H9 (cell line): ENCODE data around the gene ZNF654. TPM values are rescaled to one million over a fixed set of nuclear protein-coding genes. Genes with fewer than 3 reads are reported as not detected.

Experiments used
- DNase-seq: peaks from one replicate; pipeline ENCODE4 v3.0.0-alpha.2; 2017
- H2AFZ ChIP-seq: one replicate; pipeline ENCODE4 v1.6.1; 2013; ENCODE audit warnings: mild to moderate bottlenecking, low read length, control low read depth, moderate library complexity
- H2AK5ac ChIP-seq: 2 replicates; pipeline ENCODE4 v1.6.1; 2013; ENCODE audit warnings: low read length, control low read depth, mixed read lengths; ENCODE audit not compliant: insufficient read length
- H2BK120ac ChIP-seq: one replicate; pipeline ENCODE4 v1.6.1; 2013; ENCODE audit warnings: low read depth, mild to moderate bottlenecking, low read length, control low read depth, inconsistent platforms; ENCODE audit not compliant: poor library complexity, severe bottlenecking
- H2BK12ac ChIP-seq: 2 replicates; pipeline ENCODE4 v1.6.1; 2013; ENCODE audit warnings: low read length, control low read depth, mixed read lengths, low read depth; ENCODE audit not compliant: insufficient read length
- H2BK15ac ChIP-seq: 2 replicates; pipeline ENCODE4 v1.6.1; 2013; ENCODE audit warnings: low read depth, low read length, control low read depth
- H2BK20ac ChIP-seq: one replicate; pipeline ENCODE4 v1.6.1; 2013; ENCODE audit warnings: low read depth, mild to moderate bottlenecking, low read length, control low read depth, inconsistent platforms; ENCODE audit not compliant: poor library complexity, severe bottlenecking
- H2BK5ac ChIP-seq: 2 replicates; pipeline ENCODE4 v1.6.1; 2013; ENCODE audit warnings: low read length, control low read depth, mixed read lengths; ENCODE audit not compliant: insufficient read length
- H3K14ac ChIP-seq: 2 replicates; pipeline ENCODE4 v1.6.1; 2013; ENCODE audit warnings: low read length, control low read depth; ENCODE audit not compliant: insufficient read depth
- H3K18ac ChIP-seq: 2 replicates; pipeline ENCODE4 v1.6.1; 2013; ENCODE audit warnings: low read depth, mild to moderate bottlenecking, mixed read lengths, low read length, control low read depth; ENCODE audit not compliant: insufficient read length
- H3K23ac ChIP-seq: 2 replicates; pipeline ENCODE4 v1.6.1; 2013; ENCODE audit warnings: low read length, control low read depth, mixed read lengths, low read depth; ENCODE audit not compliant: insufficient read length
- H3K23me2 ChIP-seq: 2 replicates; pipeline ENCODE4 v1.6.1; 2013; ENCODE audit warnings: low read depth, mild to moderate bottlenecking, mixed read lengths, low read length, control low read depth; ENCODE audit not compliant: insufficient read length, poor library complexity, severe bottlenecking
- H3K27ac ChIP-seq: 2 replicates; pipeline ENCODE4 v1.5.1; 2013; ENCODE audit warnings: low read length, control low read depth, mixed read lengths, low read depth; ENCODE audit not compliant: insufficient read length
- H3K27me3 ChIP-seq: 2 replicates; pipeline ENCODE4 v1.6.1; 2013; ENCODE audit warnings: low read length, control low read depth, inconsistent platforms; ENCODE audit not compliant: insufficient read depth
- H3K4ac ChIP-seq: 2 replicates; pipeline ENCODE4 v1.6.1; 2013; ENCODE audit warnings: low read depth, mild to moderate bottlenecking, control low read depth, inconsistent platforms, low read length, moderate library complexity
- H3K4me1 ChIP-seq: 2 replicates; pipeline ENCODE4 v1.6.1; 2013; ENCODE audit warnings: low read length, control low read depth, inconsistent platforms; ENCODE audit not compliant: insufficient read depth
- H3K4me2 ChIP-seq: 2 replicates; pipeline ENCODE4 v1.6.1; 2013; ENCODE audit warnings: low read length, control low read depth, mixed read lengths; ENCODE audit not compliant: insufficient read length, insufficient read depth
- H3K56ac ChIP-seq: 2 replicates; pipeline ENCODE4 v1.6.1; 2013; ENCODE audit warnings: low read depth, mild to moderate bottlenecking, mixed read lengths, low read length, control low read depth; ENCODE audit not compliant: insufficient read length
- H3K79me1 ChIP-seq: 2 replicates; pipeline ENCODE4 v1.6.1; 2013; ENCODE audit warnings: low read depth, mild to moderate bottlenecking, moderate library complexity, low read length, control low read depth, inconsistent platforms; ENCODE audit not compliant: insufficient read depth, poor library complexity, severe bottlenecking
- H3K79me2 ChIP-seq: 2 replicates; pipeline ENCODE4 v1.6.1; 2013; ENCODE audit warnings: low read length, control low read depth, inconsistent platforms; ENCODE audit not compliant: insufficient read depth
- H3K9ac ChIP-seq: 2 replicates; pipeline ENCODE4 v1.6.1; 2013; ENCODE audit warnings: low read length, control low read depth, mixed read lengths; ENCODE audit not compliant: insufficient read length; ENCODE audit errors: extremely low read depth
- H3K9me3 ChIP-seq: one replicate; pipeline ENCODE4 v1.6.1; 2013; ENCODE audit warnings: low read depth, low read length, inconsistent platforms; ENCODE audit not compliant: control insufficient read depth
- H3T11ph ChIP-seq: one replicate; pipeline ENCODE4 v1.6.1; 2013; ENCODE audit warnings: mild to moderate bottlenecking, low read length, control low read depth, inconsistent platforms
- H4K20me1 ChIP-seq: one replicate; pipeline ENCODE4 v1.6.1; 2013; ENCODE audit not compliant: control insufficient read depth, insufficient read length, insufficient read depth
- H4K5ac ChIP-seq: 2 replicates; pipeline ENCODE4 v1.6.1; 2013; ENCODE audit warnings: low read depth, mild to moderate bottlenecking, mixed read lengths, low read length, control low read depth; ENCODE audit not compliant: insufficient read length
- H4K8ac ChIP-seq: replicated peaks from 2 replicates; pipeline ENCODE4 v1.6.1; 2013; ENCODE audit warnings: low read length, control low read depth, mixed read lengths, low read depth; ENCODE audit not compliant: insufficient read length
- H4K91ac ChIP-seq: 2 replicates; pipeline ENCODE4 v1.6.1; 2013; ENCODE audit warnings: low read depth, mild to moderate bottlenecking, moderate library complexity, mixed read lengths, low read length, control low read depth; ENCODE audit not compliant: insufficient read length
- H3K27ac Mint-ChIP-seq, 3 experiments: 2 replicates in 2 of 3; 3 replicates in 1 of 3; pipeline ENCODE4 v1.8.0; 2020 to 2021; ENCODE audit warnings: mixed read lengths in 3 of 3, mild to moderate bottlenecking in 1 of 3, moderate library complexity in 1 of 3
- H3K27me3 Mint-ChIP-seq: 2 replicates; pipeline ENCODE4 v1.8.0; 2021; ENCODE audit warnings: low read depth, mild to moderate bottlenecking, moderate library complexity, mixed read lengths
- H3K36me3 Mint-ChIP-seq, 3 experiments: 2 replicates in 2 of 3; 3 replicates in 1 of 3; pipeline ENCODE4 v1.8.0; 2020 to 2021; ENCODE audit warnings: low read depth in 3 of 3, mixed read lengths in 3 of 3; ENCODE audit not compliant: insufficient read depth in 1 of 3
- H3K4me1 Mint-ChIP-seq, 2 experiments: 2 replicates each; pipeline ENCODE4 v1.8.0; 2020; ENCODE audit warnings: mixed read lengths in 2 of 2
- H3K4me3 Mint-ChIP-seq, 2 experiments: 2 replicates in 1 of 2; 3 replicates in 1 of 2; pipeline ENCODE4 v1.8.0; 2020 to 2021; ENCODE audit warnings: mild to moderate bottlenecking in 2 of 2, mixed read lengths in 2 of 2, moderate library complexity in 1 of 2
- H3K9me3 Mint-ChIP-seq, 2 experiments: 2 replicates in 1 of 2; 3 replicates in 1 of 2; pipeline ENCODE4 v1.8.0; 2020; ENCODE audit warnings: mild to moderate bottlenecking in 2 of 2, mixed read lengths in 2 of 2, moderate library complexity in 1 of 2
- WGBS: extraction: QIAGEN DNeasy Blood & Tissue Kit; methylation state at CpG from one replicate; pipeline ENCODE4 v1.1.7; 2013; ENCODE audit warnings: missing lambda C conversion rate, low lambda C conversion rate, mixed read lengths; ENCODE audit not compliant: insufficient read length; ENCODE audit errors: extremely low coverage; 5-methylcytosine and 5-hydroxymethylcytosine counted together
- total RNA-seq: library from RNA; stranded (reverse); gene quantifications from 2 replicates; pipeline ENCODE4 v1.2.1, GENCODE V29; 2021
- TF ChIP-seq, protein P1 (sequence below): fragments of 200-600 bp; sonication (generic); conservative IDR thresholded peaks from 3 replicates; pipeline ENCODE4 v1.8.0; 2021; ENCODE audit warnings: antibody characterized with exemption, mild to moderate bottlenecking

ZNF654 gene
- total RNA-seq, 1 experiment from 2014 or later = 8.7 TPM

DNA sequence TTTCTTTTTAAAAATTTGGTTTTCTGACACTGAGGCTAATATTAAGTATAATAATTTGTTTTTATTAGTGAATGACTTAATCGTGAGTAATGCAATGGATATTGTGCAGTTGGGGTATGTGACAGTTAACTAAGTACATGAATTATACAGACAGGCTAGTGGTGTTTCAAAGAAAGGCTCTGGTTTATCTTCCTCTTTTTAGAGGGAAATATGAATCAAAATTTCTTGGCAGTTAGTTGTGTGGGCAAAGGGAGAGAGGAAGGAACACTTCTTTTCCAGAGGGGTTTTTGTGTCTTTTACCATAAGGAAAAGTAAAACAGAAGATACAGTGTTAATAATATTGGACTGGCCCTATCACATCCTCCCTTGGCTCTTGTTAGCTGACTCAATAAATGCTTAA lies 2.7 kb downstream of the ZNF654 start:
- Histone ChIP-seq H2BK20ac (no peak overlapping the region), H2AFZ (no peak overlapping the region), H3K4me2 (no peak overlapping the region), H3K9me3 (no peaks in the 10 kb centered on the region), H3K18ac (no peak overlapping the region), H3K9ac (no peak overlapping the region), H3K79me2 (no peaks in the 10 kb centered on the region; the same call in 1 of the 2 replicates), H4K91ac (no peak overlapping the region), H2AK5ac (no peak overlapping the region), H3K27ac (no peak overlapping the region), H3K79me1 (no peaks in the 10 kb centered on the region), H3K14ac (no peak overlapping the region), H3K23ac (no peak overlapping the region), H3K56ac (no peak overlapping the region), H3T11ph (no peak overlapping the region), H4K8ac (no peak overlapping the region), H4K20me1 (no peaks in the 10 kb centered on the region), H3K23me2 (peaks cover 13% of the 10 kb centered on the region), H3K27me3 (no peaks in the 10 kb centered on the region), H2BK5ac (no peak overlapping the region), H2BK12ac (no peak overlapping the region), H3K4ac (no peak overlapping the region), H2BK120ac (no peak overlapping the region), H2BK15ac (no peak overlapping the region), H3K4me1 (no peaks in the 10 kb centered on the region), H4K5ac (no peak overlapping the region)
- WGBS = 100% methylated on average over 1 of the region's 1 CpG
- TF ChIP-seq, protein P1, sequence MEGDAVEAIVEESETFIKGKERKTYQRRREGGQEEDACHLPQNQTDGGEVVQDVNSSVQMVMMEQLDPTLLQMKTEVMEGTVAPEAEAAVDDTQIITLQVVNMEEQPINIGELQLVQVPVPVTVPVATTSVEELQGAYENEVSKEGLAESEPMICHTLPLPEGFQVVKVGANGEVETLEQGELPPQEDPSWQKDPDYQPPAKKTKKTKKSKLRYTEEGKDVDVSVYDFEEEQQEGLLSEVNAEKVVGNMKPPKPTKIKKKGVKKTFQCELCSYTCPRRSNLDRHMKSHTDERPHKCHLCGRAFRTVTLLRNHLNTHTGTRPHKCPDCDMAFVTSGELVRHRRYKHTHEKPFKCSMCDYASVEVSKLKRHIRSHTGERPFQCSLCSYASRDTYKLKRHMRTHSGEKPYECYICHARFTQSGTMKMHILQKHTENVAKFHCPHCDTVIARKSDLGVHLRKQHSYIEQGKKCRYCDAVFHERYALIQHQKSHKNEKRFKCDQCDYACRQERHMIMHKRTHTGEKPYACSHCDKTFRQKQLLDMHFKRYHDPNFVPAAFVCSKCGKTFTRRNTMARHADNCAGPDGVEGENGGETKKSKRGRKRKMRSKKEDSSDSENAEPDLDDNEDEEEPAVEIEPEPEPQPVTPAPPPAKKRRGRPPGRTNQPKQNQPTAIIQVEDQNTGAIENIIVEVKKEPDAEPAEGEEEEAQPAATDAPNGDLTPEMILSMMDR = no peak
- Mint-ChIP-seq H3K27ac (no peak overlapping the region), H3K36me3 (peaks cover 0 to 11% (median 8%) of the 10 kb centered on the region in 3 experiments; a peak in 4 of 7 replicates), H3K9me3 (peaks cover 0 to 1% of the 10 kb centered on the region in 2 experiments; a peak in 2 of 5 replicates), H3K27me3 (no peaks in the 10 kb centered on the region), H3K4me3 (no peak overlapping the region), H3K4me1 (peaks cover 20 to 21% of the 10 kb centered on the region in 2 experiments)
- DNase-seq = no peak
